RWPE1 (cell line): ENCODE results near the gene HHIPL2.

Experiments
- CTCF ChIA-PET: fragments of 350-600 bp; sonication (Branson Sonifier 250); formaldehyde crosslinking; extraction: SDS; loops from one replicate; lab custom pipeline; 2021; lab: Yijun Ruan, JAX
- POLR2A ChIA-PET: fragments of 400-600 bp; formaldehyde crosslinking; extraction: SDS; loops from one replicate; lab custom pipeline; 2020; ENCODE audit warnings: antibody characterized with exemption; ENCODE audit not compliant: low non-redundant PET; lab: Yijun Ruan, JAX
- DNase-seq: peaks from one replicate; pipeline ENCODE4 v3.0.0; 2012; ENCODE audit warnings: low spot score
- H3K27ac ChIP-seq: fragments of 450-650 bp; 2 replicates; pipeline ENCODE4 v1.5.1; 2017
- CTCF ChIP-seq: fragments of 450-650 bp; conservative IDR thresholded peaks from 2 replicates; pipeline ENCODE4 v1.5.1; 2017; ENCODE audit warnings: low read depth, mild to moderate bottlenecking

The HHIPL2 gene

GRCh38 chr1:222546548-222547259 is 1.2 kb downstream of the HHIPL2 start:
- ChIA-PET POLR2A (no interaction called here), CTCF (interaction anchor here (0.5 to 0.9 kb wide), 3 partner anchors 82 to 498 kb away, joined by 3 to 6 read pairs (median 4); no protein-coding TSS in a partner anchor)
- peak; percentile 75 for DNase-seq
- peak overlapping the region; percentile 69 for H3K27ac ChIP-seq
- TF ChIP-seq CTCF, result no peak

GRCh38 chr1:222546091-222546490 is 1.8 kb downstream of the HHIPL2 start:
- CTCF ChIA-PET, result interaction anchor here (0.9 kb wide), 1 partner anchor 81 kb away, joined by 4 read pairs; no protein-coding TSS in a partner anchor
- no peak for DNase-seq
- no peak for TF ChIP-seq CTCF
- no peak overlapping the region for H3K27ac ChIP-seq
- POLR2A ChIA-PET, result no interaction called here

DNA sequence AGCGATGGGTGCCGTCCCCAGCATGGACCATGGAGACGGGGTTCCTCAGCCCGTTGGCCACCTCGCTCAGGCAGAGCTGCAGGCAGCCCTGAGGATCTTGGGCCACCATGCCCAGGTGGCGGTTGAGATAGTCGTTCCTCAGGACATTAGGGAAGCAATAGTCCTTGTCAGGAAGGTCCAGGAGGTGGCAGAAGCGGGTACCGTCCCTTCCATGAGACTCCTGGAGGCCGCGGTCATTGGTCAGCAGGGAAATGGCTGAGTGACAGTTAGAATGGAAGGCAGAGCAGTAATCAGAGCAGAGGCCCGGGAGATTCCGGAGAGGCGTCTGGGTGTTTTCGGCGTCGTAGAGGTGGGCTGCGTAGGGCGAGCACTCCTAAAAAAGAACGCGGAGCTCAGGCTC is 4.1 kb downstream of the HHIPL2 start:
- no peak for DNase-seq
- ChIA-PET CTCF (no interaction called here), POLR2A (no interaction called here)
- no peak overlapping the region for H3K27ac ChIP-seq
- TF ChIP-seq CTCF, result no peak

DNA sequence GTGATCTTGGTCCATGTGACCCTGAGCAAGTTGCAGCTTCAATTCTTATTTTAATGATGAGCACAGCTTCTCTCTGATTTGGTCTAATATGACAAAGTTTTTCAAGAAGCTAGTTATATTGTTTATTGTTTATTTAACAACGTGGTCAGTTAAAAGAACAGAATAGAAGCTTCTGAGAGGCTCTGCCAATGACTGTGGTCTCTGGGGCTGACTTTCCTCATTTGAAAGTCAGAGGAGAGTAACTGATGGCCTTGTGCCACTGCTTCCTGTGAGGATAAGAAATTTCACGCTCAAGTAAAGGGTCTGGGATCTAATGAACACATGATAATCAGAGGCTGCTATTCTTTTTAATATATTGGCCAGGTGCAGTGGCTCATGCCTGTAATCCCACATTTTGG is 7.3 kb downstream of the HHIPL2 start:
- POLR2A ChIA-PET, result no interaction called here
- CTCF ChIA-PET, result interaction anchor here (0.7 kb wide), 1 partner anchor 68 kb away, joined by 3 read pairs; no protein-coding TSS in a partner anchor
- no peak for TF ChIP-seq CTCF

DNA sequence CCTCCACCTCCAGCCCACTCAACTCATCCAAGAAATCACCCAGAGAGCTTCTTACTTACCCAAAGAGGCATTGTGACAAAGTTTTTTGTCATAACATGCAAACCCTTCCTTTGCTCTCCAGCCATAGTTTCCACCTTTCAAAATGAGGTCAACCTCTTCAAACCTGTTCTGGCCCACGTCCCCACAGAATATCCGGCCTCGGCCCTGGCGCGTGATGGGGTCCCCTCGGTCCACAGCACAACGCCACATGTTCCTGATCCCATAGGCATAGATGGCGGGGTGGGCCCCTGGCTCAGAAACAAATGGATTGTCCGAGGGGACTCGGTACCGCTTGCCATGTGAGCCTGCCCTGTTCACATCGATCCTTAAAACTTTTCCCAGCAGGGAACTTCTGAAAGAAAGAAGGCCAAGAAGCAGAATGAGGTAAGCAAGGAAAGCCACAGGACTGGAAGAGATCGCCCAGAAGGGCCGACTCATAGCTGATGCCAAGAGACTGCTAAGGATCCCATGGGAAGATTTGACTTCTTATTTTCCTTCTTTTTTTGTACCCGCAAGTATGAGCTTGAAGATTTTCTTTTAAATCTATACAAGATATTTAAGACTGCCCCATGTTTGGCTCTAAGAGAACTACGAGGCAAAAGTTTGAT is 7.8 kb downstream of the HHIPL2 start:
- ChIA-PET POLR2A (no interaction called here), CTCF (no interaction called here)
- TF ChIP-seq CTCF, result no peak
- H3K27ac ChIP-seq, result no peak overlapping the region
- no peak for DNase-seq

More for the DNA sequence above, 7.3 kb downstream of the HHIPL2 start:
- DNase-seq, result no peak
- no peak overlapping the region for H3K27ac ChIP-seq

GRCh38 chr1:222535455-222535854 is 12.4 kb downstream of the HHIPL2 start:
- TF ChIP-seq CTCF, result no peak
- DNase-seq, result no peak
- ChIA-PET POLR2A (no interaction called here), CTCF (interaction anchor here (0.7 kb wide), 1 partner anchor 1631 kb away, joined by 6 read pairs; no protein-coding TSS in a partner anchor)
- no peak overlapping the region for H3K27ac ChIP-seq
